ENCODE results near the gene ABHD8.

GRCh38 chr19:17285415-17286135, 17.6 kb downstream of the ABHD8 start:
- no peak for TF ChIP-seq CTCF (conservative IDR thresholded peaks at IDR 0.05; ENCODE audit: low read length)
- TF ChIP-seq EZH2phosphoT487 (IDR thresholded peaks at IDR 0.05; ENCODE audit: borderline replicate concordance), result no peak

All from Loucy (cell line).